ENCODE measurements around the gene LYVE1.

GRCh38 chr11:10604340-10604748 is 35.9 kb upstream of the LYVE1 start:
- TF ChIP-seq CTCF (conservative IDR thresholded peaks at IDR 0.05; ENCODE audit: low read depth, low read length) (no peak), EZH2 (IDR thresholded peaks at IDR 0.05; ENCODE audit: borderline replicate concordance, low read depth, low read length, poor library complexity, severe bottlenecking) (no peak)

Measured in A673 (cell line).